HTR-8/SVneo (cell line): ENCODE results near the gene ARL4C.
A peak's percentile ranks its signal among the peaks of the same experiment; 100 is the strongest.

Experiments
- DNase-seq: peaks from one replicate; pipeline ENCODE4 v3.0.0; 2011; ENCODE audit warnings: low spot score, mixed read lengths; ENCODE audit not compliant: insufficient read length
- FAIRE-seq: peaks from 2 replicates; lab custom pipeline; 2011; peaks lifted over from hg19 to GRCh38; lab: Jason Lieb, UNC

Gene ARL4C

GRCh38 chr2:234502285-234502918, 5.5 kb upstream of the ARL4C start:
- FAIRE-seq (peak; percentile 97), DNase-seq (peak; percentile 72)

- peak; percentile 40 for FAIRE-seq
- DNase-seq, result no peak
Observed at GRCh38 chr2:234500394-234501006, 3.6 kb upstream of the ARL4C start.

- FAIRE-seq, result no peak
Observed at GRCh38 chr2:234497594-234498235, 834 bp upstream of the ARL4C start.

GRCh38 chr2:234496055-234496834, 636 bp downstream of the ARL4C start:
- DNase-seq (no peak), FAIRE-seq (peak; percentile 87)

More at GRCh38 chr2:234497594-234498235, 834 bp upstream of the ARL4C start:
- no peak for DNase-seq

GRCh38 chr2:234495251-234496054, 1.4 kb downstream of the ARL4C start:
- DNase-seq (no peak), FAIRE-seq (no peak)

GRCh38 chr2:234494361-234495250, 2.3 kb downstream of the ARL4C start:
- DNase-seq (no peak), FAIRE-seq (peak; percentile 42)

GRCh38 chr2:234493796-234494195, 3.1 kb downstream of the ARL4C start:
- FAIRE-seq (no peak), DNase-seq (no peak)

- no peak for FAIRE-seq
- no peak for DNase-seq
Observed at GRCh38 chr2:234492717-234493485, 4.0 kb downstream of the ARL4C start.

GRCh38 chr2:234491897-234492296, 5.0 kb downstream of the ARL4C start:
- DNase-seq, result no peak
- FAIRE-seq, result no peak

- no peak for FAIRE-seq
- no peak for DNase-seq
Observed at GRCh38 chr2:234491281-234491680, 5.6 kb downstream of the ARL4C start.

GRCh38 chr2:234490271-234491091, 6.4 kb downstream of the ARL4C start:
- DNase-seq, result no peak
- no peak for FAIRE-seq

GRCh38 chr2:234488913-234489451, 7.9 kb downstream of the ARL4C start:
- DNase-seq (no peak), FAIRE-seq (no peak)

- FAIRE-seq (no peak), DNase-seq (no peak)
Observed at GRCh38 chr2:234488486-234488885, 8.4 kb downstream of the ARL4C start.

- no peak for DNase-seq
- FAIRE-seq, result no peak
Observed at GRCh38 chr2:234487356-234487755, 9.5 kb downstream of the ARL4C start.

- DNase-seq (no peak), FAIRE-seq (no peak)
Observed at GRCh38 chr2:234483568-234484251, 13.2 kb downstream of the ARL4C start.

- no peak for DNase-seq
- no peak for FAIRE-seq
Observed at GRCh38 chr2:234481301-234481700, 15.6 kb downstream of the ARL4C start.

GRCh38 chr2:234480337-234480736, 16.5 kb downstream of the ARL4C start:
- no peak for FAIRE-seq
- no peak for DNase-seq
